ENCODE data around the gene TTYH3. TPM values are rescaled to one million over a fixed set of nuclear protein-coding genes. Genes with fewer than 3 reads are reported as not detected.

The TTYH3 gene
- total RNA-seq, 1 experiment from 2014 or later: 25.0 TPM

GRCh38 chr7:2680256-2680655 lies 48.5 kb downstream of the TTYH3 start:
- no peaks in the 10 kb centered on the region for H3K9me3 ChIP-seq (ENCODE audit: low read length)
- no peaks in the 10 kb centered on the region for H3K36me3 ChIP-seq (ENCODE audit: low read depth, low read length)
- no peak overlapping the region for H2AFZ ChIP-seq (ENCODE audit: low read length)
- BruUV-seq (replicated peaks): no TSS peak
- no peak overlapping the region for H3K9ac ChIP-seq (ENCODE audit: low read length)
- CTCF ChIA-PET: interaction anchor here (1.0 kb wide), 1 partner anchor 229 kb away, joined by 5 read pairs; no protein-coding TSS in a partner anchor
- no peaks in the 10 kb centered on the region for H3K79me2 ChIP-seq (ENCODE audit: low read length)
- H4K20me1 ChIP-seq (ENCODE audit: low read length): no peaks in the 10 kb centered on the region
- DNase-seq (no peak), ATAC-seq (no peak)
- H3K4me1 ChIP-seq (ENCODE audit: insufficient read depth, low read length): no peaks in the 10 kb centered on the region
- intact Hi-C loops (cut with micrococcal nuclease): loop anchor here (5.0 kb wide), 2 partner anchors 123 to 203 kb away; partner anchors contain the start of genes BRAT1, GRIFIN and IQCE
- H3K4me3 ChIP-seq (ENCODE audit: low read length): no peak overlapping the region
- H3K4me2 ChIP-seq (ENCODE audit: low read length): peak overlapping the region; percentile 26; the same call in 1 of the 2 replicates
- H3F3A ChIP-seq (ENCODE audit: low read length, unreplicated experiment): no peaks in the 10 kb centered on the region
- no peak overlapping the region for H3K27ac ChIP-seq (ENCODE audit: low read length)
- POLR2A ChIA-PET (ENCODE audit: unreplicated experiment): no interaction called here
- no peaks in the 10 kb centered on the region for H3K27me3 ChIP-seq (ENCODE audit: low read length)
- TF ChIP-seq CTCF (conservative IDR thresholded peaks at IDR 0.05; ENCODE audit: low read depth, low read length) (no peak), EZH2 (IDR thresholded peaks at IDR 0.05; ENCODE audit: low read length, unreplicated experiment) (no peak)
- H3K9me2 ChIP-seq (replicated peaks; ENCODE audit: low read length): no peaks in the 10 kb centered on the region

- intact Hi-C loops (cut with micrococcal nuclease): loop anchor here (1.0 to 5.0 kb wide), 3 partner anchors 124 to 230 kb away; partner anchors contain the start of genes BRAT1, GRIFIN and IQCE
- H3K79me2 ChIP-seq (ENCODE audit: low read length): no peaks in the 10 kb centered on the region
- ChIA-PET CTCF (interaction anchor here (0.5 to 1.0 kb wide), 6 partner anchors 10 to 1835 kb away, joined by 3 to 6 read pairs (median 4); no protein-coding TSS in a partner anchor), POLR2A (ENCODE audit: unreplicated experiment) (no interaction called here)
- H3K9ac ChIP-seq (ENCODE audit: low read length): no peak overlapping the region
- peak overlapping the region; percentile 26; the same call in 1 of the 2 replicates for H3K4me2 ChIP-seq (ENCODE audit: low read length)
- H3F3A ChIP-seq (ENCODE audit: low read length, unreplicated experiment): no peaks in the 10 kb centered on the region
- ATAC-seq: peak; percentile 88
- no peaks in the 10 kb centered on the region for H4K20me1 ChIP-seq (ENCODE audit: low read length)
- H3K36me3 ChIP-seq (ENCODE audit: low read depth, low read length): no peaks in the 10 kb centered on the region
- H3K27me3 ChIP-seq (ENCODE audit: low read length): no peaks in the 10 kb centered on the region
- H3K9me3 ChIP-seq (ENCODE audit: low read length): no peaks in the 10 kb centered on the region
- TF ChIP-seq EZH2 (IDR thresholded peaks at IDR 0.05; ENCODE audit: low read length, unreplicated experiment) (no peak), CTCF (conservative IDR thresholded peaks at IDR 0.05; ENCODE audit: low read depth, low read length) (peak; percentile 74), EZH2phosphoT487 (IDR thresholded peaks at IDR 0.05; ENCODE audit: borderline replicate concordance, low read length) (no peak)
- DNase-seq: peak; percentile 79
- H2AFZ ChIP-seq (ENCODE audit: low read length): no peak overlapping the region; the same call in 1 of the 2 replicates
- H3K4me1 ChIP-seq (ENCODE audit: insufficient read depth, low read length): no peaks in the 10 kb centered on the region
- no peaks in the 10 kb centered on the region for H3K9me2 ChIP-seq (replicated peaks; ENCODE audit: low read length)
- H3K27ac ChIP-seq (ENCODE audit: low read length): no peak overlapping the region
- H3K4me3 ChIP-seq (ENCODE audit: low read length): no peak overlapping the region
- no TSS peak for BruUV-seq (replicated peaks)
These were observed 49.2 kb downstream of the TTYH3 start for GRCh38 chr7:2680792-2681490.
